Lower lobe of right lung (tissue), 2 donors: ENCODE measurements around the gene LRRC26. TPM values are rescaled to one million over a fixed set of nuclear protein-coding genes. Genes with fewer than 3 reads are reported as not detected.

Source experiments
- ATAC-seq, 2 donors: fragments of 200-7000 bp; cut with Tn5 transposase; one replicate each; pipeline ENCODE4 v1.9.1; 2020 to 2022; ENCODE audit warnings: mild to moderate bottlenecking in 2 of 2, moderate library complexity in 2 of 2
- DNase-seq: peaks from one replicate; pipeline ENCODE4 v3.0.0-alpha.2; 2020
- H3K27ac ChIP-seq: fragments of 200-600 bp; one replicate; pipeline ENCODE4 v1.8.0; 2022
- H3K27me3 ChIP-seq: fragments of 200-600 bp; one replicate; pipeline ENCODE4 v1.8.0; 2022; ENCODE audit warnings: low read depth
- H3K36me3 ChIP-seq: fragments of 200-600 bp; one replicate; pipeline ENCODE4 v1.8.0; 2022; ENCODE audit warnings: mild to moderate bottlenecking
- H3K4me1 ChIP-seq: fragments of 200-600 bp; one replicate; pipeline ENCODE4 v1.8.0; 2022
- H3K4me3 ChIP-seq: fragments of 200-600 bp; one replicate; pipeline ENCODE4 v1.8.0; 2022; ENCODE audit warnings: mild to moderate bottlenecking
- H3K9me3 ChIP-seq: fragments of 200-600 bp; one replicate; pipeline ENCODE4 v1.8.0; 2022
- intact Hi-C: fragments of 100-400 bp; cut with DNase I; formaldehyde crosslinking; loops from one replicate; pipeline ENCODE4 v1.11.0; 2022
- total RNA-seq: library from RNA; stranded (reverse); fragmentation: NEBNext Ultra II Directional; extraction: Animal tissue kit (Norgen Biotek cat#: 25700); gene quantifications from one replicate; pipeline ENCODE4 v1.2.1, GENCODE V29; 2021
- TF ChIP-seq, protein P1 (sequence below): fragments of 200-600 bp; IDR thresholded peaks from one replicate; pipeline ENCODE4 v1.8.0; 2022; ENCODE audit warnings: antibody characterized with exemption, mild to moderate bottlenecking
- donor health status: DM: no; HTN: yes; CAD: no; lungs with severe emphysema.

Gene LRRC26
- total RNA-seq, 1 donor from 2014 or later: 1.0 TPM

- DNase-seq (no peak), ATAC-seq (no peak)
- TF ChIP-seq, protein P1, sequence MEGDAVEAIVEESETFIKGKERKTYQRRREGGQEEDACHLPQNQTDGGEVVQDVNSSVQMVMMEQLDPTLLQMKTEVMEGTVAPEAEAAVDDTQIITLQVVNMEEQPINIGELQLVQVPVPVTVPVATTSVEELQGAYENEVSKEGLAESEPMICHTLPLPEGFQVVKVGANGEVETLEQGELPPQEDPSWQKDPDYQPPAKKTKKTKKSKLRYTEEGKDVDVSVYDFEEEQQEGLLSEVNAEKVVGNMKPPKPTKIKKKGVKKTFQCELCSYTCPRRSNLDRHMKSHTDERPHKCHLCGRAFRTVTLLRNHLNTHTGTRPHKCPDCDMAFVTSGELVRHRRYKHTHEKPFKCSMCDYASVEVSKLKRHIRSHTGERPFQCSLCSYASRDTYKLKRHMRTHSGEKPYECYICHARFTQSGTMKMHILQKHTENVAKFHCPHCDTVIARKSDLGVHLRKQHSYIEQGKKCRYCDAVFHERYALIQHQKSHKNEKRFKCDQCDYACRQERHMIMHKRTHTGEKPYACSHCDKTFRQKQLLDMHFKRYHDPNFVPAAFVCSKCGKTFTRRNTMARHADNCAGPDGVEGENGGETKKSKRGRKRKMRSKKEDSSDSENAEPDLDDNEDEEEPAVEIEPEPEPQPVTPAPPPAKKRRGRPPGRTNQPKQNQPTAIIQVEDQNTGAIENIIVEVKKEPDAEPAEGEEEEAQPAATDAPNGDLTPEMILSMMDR: no peak
- peaks cover 25% of the 10 kb centered on the region for H3K4me1 ChIP-seq
- H3K27ac ChIP-seq: no peak overlapping the region
- no peaks in the 10 kb centered on the region for H3K27me3 ChIP-seq
- intact Hi-C loops: no loop called here
- no peak overlapping the region for H3K4me3 ChIP-seq
- H3K9me3 ChIP-seq: no peaks in the 10 kb centered on the region
- H3K36me3 ChIP-seq: peaks cover 16% of the 10 kb centered on the region
These were observed 46.5 kb upstream of the LRRC26 start for GRCh38 chr9:137216188-137216965.

- H3K4me1 ChIP-seq: peaks cover 25% of the 10 kb centered on the region
- H3K9me3 ChIP-seq: no peaks in the 10 kb centered on the region
- TF ChIP-seq, protein P1: no peak
- DNase-seq (no peak), ATAC-seq (no peak)
- H3K4me3 ChIP-seq: no peak overlapping the region
- intact Hi-C loops: no loop called here
- peaks cover 16% of the 10 kb centered on the region for H3K36me3 ChIP-seq
- no peak overlapping the region for H3K27ac ChIP-seq
- no peaks in the 10 kb centered on the region for H3K27me3 ChIP-seq
These were observed 45.5 kb upstream of the LRRC26 start for GRCh38 chr9:137215196-137215986.

GRCh38 chr9:137214620-137215019 lies 44.8 kb upstream of the LRRC26 start:
- Histone ChIP-seq H3K27ac (no peak overlapping the region), H3K36me3 (peaks cover 18% of the 10 kb centered on the region), H3K9me3 (no peaks in the 10 kb centered on the region), H3K4me1 (peaks cover 25% of the 10 kb centered on the region), H3K4me3 (no peak overlapping the region), H3K27me3 (no peaks in the 10 kb centered on the region)
- intact Hi-C loops: no loop called here
- TF ChIP-seq, protein P1: no peak
- ATAC-seq (no peak), DNase-seq (no peak)

GRCh38 chr9:137213160-137214060 lies 43.6 kb upstream of the LRRC26 start:
- Histone ChIP-seq H3K9me3 (no peaks in the 10 kb centered on the region), H3K27ac (no peak overlapping the region), H3K27me3 (no peaks in the 10 kb centered on the region), H3K36me3 (peaks cover 24% of the 10 kb centered on the region), H3K4me3 (no peak overlapping the region), H3K4me1 (peaks cover 16% of the 10 kb centered on the region)
- TF ChIP-seq, protein P1: no peak
- intact Hi-C loops: no loop called here
- ATAC-seq: no peak
- no peak for DNase-seq

- ATAC-seq (no peak), DNase-seq (no peak)
- H3K4me1 ChIP-seq: peaks cover 7% of the 10 kb centered on the region
- H3K36me3 ChIP-seq: peaks cover 24% of the 10 kb centered on the region
- H3K27ac ChIP-seq: no peak overlapping the region
- H3K9me3 ChIP-seq: no peaks in the 10 kb centered on the region
- TF ChIP-seq, protein P1: no peak
- no peak overlapping the region for H3K4me3 ChIP-seq
- H3K27me3 ChIP-seq: no peaks in the 10 kb centered on the region
- intact Hi-C loops: no loop called here
These were observed 42.7 kb upstream of the LRRC26 start for GRCh38 chr9:137212520-137212919.
